Measurements from ENCODE around the gene CLOCK. TPM values are rescaled to one million over a fixed set of nuclear protein-coding genes. Genes with fewer than 3 reads are reported as not detected.

The CLOCK gene
- polyA plus RNA-seq, 2 of the 4 experiments (the other 2 are of a cell fraction): 6.6 to 14.2 TPM

DNA sequence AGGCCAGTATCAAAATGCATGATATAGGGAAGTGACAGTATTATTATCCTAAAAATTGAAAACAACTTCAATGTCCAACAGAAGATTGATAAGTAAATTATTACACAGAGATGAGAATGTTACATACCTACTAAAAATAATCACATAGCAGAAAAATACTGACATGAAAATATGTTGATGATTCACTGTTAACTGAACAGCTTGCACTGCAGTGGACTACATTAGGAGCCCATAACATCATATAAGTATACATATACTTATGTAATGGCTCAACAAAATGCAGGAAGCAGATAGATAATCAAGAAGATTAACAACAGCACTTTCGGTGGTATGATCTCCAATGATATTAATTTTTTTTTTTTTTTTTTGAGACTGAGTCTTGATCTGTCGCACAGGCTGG lies 7.1 kb downstream of the CLOCK start:
- ChIA-PET CTCF (no interaction called here), POLR2A (no interaction called here)
- Histone ChIP-seq H3K4me1 (peaks cover 12% of the 10 kb centered on the region), H3K4me3 (no peak overlapping the region), H3K9me3 (no peaks in the 10 kb centered on the region), H3K27ac (no peak overlapping the region), H3K4me2 (no peak overlapping the region)
- DNase-seq (ENCODE audit: low read depth in 1 of 2, low spot score in 1 of 2) (no peak), FAIRE-seq (no peak), ATAC-seq (no peak)
- 95% methylated on average over 2 of the region's 2 CpGs for WGBS (ENCODE audit: missing lambda C conversion rate)
- no peak for TF ChIP-seq CBX8 (IDR thresholded peaks at IDR 0.05)
- TF ChIP-seq CEBPB (IDR thresholded peaks at IDR 0.05): no peak
- TF ChIP-seq CTCF (IDR thresholded peaks at IDR 0.05): no peak
- no peak for TF ChIP-seq ZNF302 (CRISPR knock-in tag; IDR thresholded peaks at IDR 0.05)
- TF ChIP-seq RCOR1 (IDR thresholded peaks at IDR 0.05; ENCODE audit: low read depth, low read length): no peak
- TF ChIP-seq HES2 (IDR thresholded peaks at IDR 0.05): no peak
- TF ChIP-seq FOSB (CRISPR knock-in tag; IDR thresholded peaks at IDR 0.05): no peak
- no peak for TF ChIP-seq CHD2 (IDR thresholded peaks at IDR 0.05; ENCODE audit: low read length, partially characterized antibody)
- TF ChIP-seq RNF2 (IDR thresholded peaks at IDR 0.05; ENCODE audit: borderline replicate concordance, low read depth): no peak
- no peak for TF ChIP-seq SREBF2 (IDR thresholded peaks at IDR 0.05)

- DNase-seq (ENCODE audit: low read depth in 1 of 2, low spot score in 1 of 2): no peak
- no peak for FAIRE-seq
- ChIA-PET CTCF (no interaction called here), POLR2A (no interaction called here)
- no peaks in the 10 kb centered on the region for H3K9me3 ChIP-seq
- H3K4me2 ChIP-seq: no peak overlapping the region
- TF ChIP-seq FOSB (CRISPR knock-in tag; IDR thresholded peaks at IDR 0.05) (no peak), KDM1A (IDR thresholded peaks at IDR 0.05; ENCODE audit: low read depth) (no peak), CEBPB (IDR thresholded peaks at IDR 0.05) (no peak), RNF2 (IDR thresholded peaks at IDR 0.05; ENCODE audit: borderline replicate concordance, low read depth) (no peak), RCOR1 (IDR thresholded peaks at IDR 0.05; ENCODE audit: low read depth, low read length) (no peak), PHF8 (IDR thresholded peaks at IDR 0.05; ENCODE audit: borderline replicate concordance, low read depth) (no peak), NFE2L2 (conservative IDR thresholded peaks at IDR 0.05; ENCODE audit: low read length) (no peak), HMGXB4 (CRISPR knock-in tag; IDR thresholded peaks at IDR 0.05; ENCODE audit: borderline replicate concordance) (no peak), NR3C1 (IDR thresholded peaks at IDR 0.05) (no peak), MAFK (IDR thresholded peaks at IDR 0.05; ENCODE audit: partially characterized antibody) (no peak), FOXS1 (CRISPR knock-in tag; IDR thresholded peaks at IDR 0.05) (no peak), CBX8 (IDR thresholded peaks at IDR 0.05) (no peak), GATA3 (IDR thresholded peaks at IDR 0.05; ENCODE audit: borderline replicate concordance) (no peak), SREBF2 (IDR thresholded peaks at IDR 0.05) (no peak), POLR2A (IDR thresholded peaks at IDR 0.05; ENCODE audit: low read length) (no peak), E2F6 (IDR thresholded peaks at IDR 0.05; ENCODE audit: borderline replicate concordance, low read depth) (no peak)
- H3K27ac ChIP-seq: no peak overlapping the region
- H3K4me1 ChIP-seq: peaks cover 1% of the 10 kb centered on the region; the same call in 1 of the 3 replicates
- H3K4me3 ChIP-seq: no peak overlapping the region
- no peak for ATAC-seq
Observed at GRCh38 chr4:55538531-55538930, 8.2 kb downstream of the CLOCK start.

DNA sequence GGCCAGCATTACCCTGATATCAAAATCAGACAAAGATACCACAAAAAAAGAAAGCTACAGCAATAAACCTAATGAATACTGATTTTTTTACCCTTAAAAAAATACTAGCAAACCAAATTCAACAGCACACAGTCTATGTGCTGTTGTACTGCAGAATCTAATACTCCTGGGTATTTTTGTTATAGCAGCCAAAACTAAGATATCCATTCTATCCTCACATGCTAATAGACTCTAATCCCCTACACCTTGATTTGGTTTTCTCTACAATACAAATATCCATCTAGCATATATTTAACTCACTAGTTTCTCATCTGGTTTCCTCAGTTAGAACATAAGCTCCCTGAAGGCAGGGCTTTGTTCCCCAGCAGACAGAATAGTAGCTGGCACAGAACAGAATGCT lies 12.4 kb downstream of the CLOCK start:
- Histone ChIP-seq H3K4me1 (no peaks in the 10 kb centered on the region), H3K4me3 (no peak overlapping the region), H3K4me2 (no peak overlapping the region), H3K9me3 (peaks cover 9% of the 10 kb centered on the region; the same call in 1 of the 3 replicates), H3K27ac (no peak overlapping the region)
- POLR2A ChIA-PET: interaction anchor here (0.8 kb wide), 1 partner anchor 11 kb away, joined by 3 read pairs; no protein-coding TSS in a partner anchor
- no peak for TF ChIP-seq KDM5A (IDR thresholded peaks at IDR 0.05)
- no peak for TF ChIP-seq PBX3 (IDR thresholded peaks at IDR 0.05)
- TF ChIP-seq KDM1A (IDR thresholded peaks at IDR 0.05; ENCODE audit: low read depth): no peak
- no peak for TF ChIP-seq ZSCAN20 (CRISPR knock-in tag; IDR thresholded peaks at IDR 0.05)
- no peak for TF ChIP-seq TP53 (CRISPR knock-in tag; IDR thresholded peaks at IDR 0.05)
- no peak for TF ChIP-seq SREBF2 (IDR thresholded peaks at IDR 0.05)
- TF ChIP-seq RFX5 (IDR thresholded peaks at IDR 0.05): no peak
- TF ChIP-seq ESRRA (IDR thresholded peaks at IDR 0.05; ENCODE audit: borderline replicate concordance, low read length): no peak
- no peak for TF ChIP-seq CEBPB (IDR thresholded peaks at IDR 0.05)
- no peak for TF ChIP-seq EP300 (IDR thresholded peaks at IDR 0.05)
- TF ChIP-seq CBX2 (IDR thresholded peaks at IDR 0.05; ENCODE audit: borderline replicate concordance, low read depth): no peak
- TF ChIP-seq ZNF302 (CRISPR knock-in tag; IDR thresholded peaks at IDR 0.05): no peak
- TF ChIP-seq FOSB (CRISPR knock-in tag; IDR thresholded peaks at IDR 0.05): no peak
- no peak for ATAC-seq
- CTCF ChIA-PET: interaction anchor here (1.2 kb wide), 1 partner anchor 188 kb away, joined by 3 read pairs; the partner anchor contains the start of gene SRD5A3
- FAIRE-seq: no peak
- no peak for DNase-seq (ENCODE audit: low read depth in 1 of 2, low spot score in 1 of 2)
